Suprapubic skin (tissue), 3 donors: ENCODE data around the gene MUC4.
"Not testable (repeated sequence)": the region's sequence is repeated elsewhere in the genome, so short reads cannot be mapped to it uniquely, and the experiment has no call there.

Experiments
- EP300 ChIP-seq: sonication (generic); formaldehyde crosslinking; IDR thresholded peaks from one replicate; pipeline ENCODE4 v1.6.1; 2017; ENCODE audit warnings: antibody characterized with exemption
- TF ChIP-seq, protein P1 (sequence below), 2 donors: fragments of 200-600 bp in 1 of 2; fragments of 450-650 bp in 1 of 2; sonication (generic) in 1 of 2; IDR thresholded peaks; one replicate each; pipeline ENCODE4 v1.5.1; 2016 to 2019; ENCODE audit warnings: antibody characterized with exemption in 2 of 2, mild to moderate bottlenecking in 1 of 2, moderate library complexity in 1 of 2

DNA sequence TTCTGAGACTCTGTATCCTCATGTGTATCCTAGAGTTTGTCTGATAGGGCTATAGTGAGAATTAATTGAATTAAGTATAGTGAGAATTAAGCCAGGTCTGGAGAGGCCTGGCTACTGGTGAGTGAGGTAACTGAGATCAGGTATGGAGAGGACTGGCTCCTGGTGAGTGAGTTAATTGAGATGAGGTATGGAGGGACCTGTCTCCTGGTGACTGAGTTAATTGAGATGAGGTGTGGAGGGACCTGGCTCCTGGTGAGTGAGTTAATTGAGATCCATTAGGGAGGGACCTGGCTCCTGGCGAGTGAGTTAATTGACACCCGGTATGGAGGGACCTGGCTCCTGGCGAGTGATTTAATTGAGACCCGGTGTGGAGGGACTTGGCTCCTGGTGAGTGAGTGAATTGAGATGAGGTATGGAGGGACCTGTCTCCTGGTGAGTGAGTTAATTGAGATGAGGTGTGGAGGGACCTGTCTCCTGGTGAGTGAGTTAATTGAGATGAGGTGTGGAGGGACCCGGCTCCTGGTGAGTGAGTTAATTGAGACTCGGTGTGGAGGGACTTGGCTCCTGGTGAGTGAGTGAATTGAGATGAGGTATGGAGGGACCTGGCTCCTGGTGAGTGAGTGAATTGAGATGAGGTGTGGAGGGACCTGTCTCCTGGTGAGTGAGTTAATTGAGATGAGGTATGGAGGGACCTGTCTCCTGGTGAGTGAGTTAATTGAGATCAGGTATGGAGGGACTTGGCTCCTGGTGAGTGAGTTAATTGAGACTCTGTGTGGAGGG lies 101.4 kb downstream of the MUC4 start:
- TF ChIP-seq EP300, result not testable (repeated sequence)
- TF ChIP-seq, protein P1, sequence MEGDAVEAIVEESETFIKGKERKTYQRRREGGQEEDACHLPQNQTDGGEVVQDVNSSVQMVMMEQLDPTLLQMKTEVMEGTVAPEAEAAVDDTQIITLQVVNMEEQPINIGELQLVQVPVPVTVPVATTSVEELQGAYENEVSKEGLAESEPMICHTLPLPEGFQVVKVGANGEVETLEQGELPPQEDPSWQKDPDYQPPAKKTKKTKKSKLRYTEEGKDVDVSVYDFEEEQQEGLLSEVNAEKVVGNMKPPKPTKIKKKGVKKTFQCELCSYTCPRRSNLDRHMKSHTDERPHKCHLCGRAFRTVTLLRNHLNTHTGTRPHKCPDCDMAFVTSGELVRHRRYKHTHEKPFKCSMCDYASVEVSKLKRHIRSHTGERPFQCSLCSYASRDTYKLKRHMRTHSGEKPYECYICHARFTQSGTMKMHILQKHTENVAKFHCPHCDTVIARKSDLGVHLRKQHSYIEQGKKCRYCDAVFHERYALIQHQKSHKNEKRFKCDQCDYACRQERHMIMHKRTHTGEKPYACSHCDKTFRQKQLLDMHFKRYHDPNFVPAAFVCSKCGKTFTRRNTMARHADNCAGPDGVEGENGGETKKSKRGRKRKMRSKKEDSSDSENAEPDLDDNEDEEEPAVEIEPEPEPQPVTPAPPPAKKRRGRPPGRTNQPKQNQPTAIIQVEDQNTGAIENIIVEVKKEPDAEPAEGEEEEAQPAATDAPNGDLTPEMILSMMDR (IDR thresholded peaks at IDR 0.05), result not testable (repeated sequence)
